K562 (cell line): ENCODE measurements around the gene SMAP2. TPM values are rescaled to one million over a fixed set of nuclear protein-coding genes. Genes with fewer than 3 reads are reported as not detected.

Source experiments
- BRF1 ChIP-seq: IDR thresholded peaks from 3 replicates; pipeline ENCODE4 v1.6.1; 2011; ENCODE audit warnings: borderline replicate concordance, mild to moderate bottlenecking; ENCODE audit not compliant: insufficient read length; ENCODE audit errors: extremely low read depth
- DMBX1 ChIP-seq: fragments of 250-450 bp; sonication (Bioruptor Pico); IDR thresholded peaks from 2 replicates; pipeline ENCODE4 v1.8.0; 2022; ENCODE audit warnings: inconsistent platforms, mild to moderate bottlenecking, moderate library complexity, borderline replicate concordance
- ELK3 ChIP-seq: fragments of 450-650 bp; formaldehyde crosslinking; IDR thresholded peaks from 2 replicates; pipeline ENCODE4 v1.4.0; 2020; ENCODE audit warnings: mild to moderate bottlenecking
- FOXA3 ChIP-seq, 2 experiments: fragments of 450-650 bp in 1 of 2; sonication (generic) in 1 of 2; formaldehyde crosslinking; IDR thresholded peaks in 1 of 2; conservative IDR thresholded peaks in 1 of 2; 2 replicates each; pipeline versions ENCODE4 v1.4.0 to v1.8.0; 2020 to 2022; ENCODE audit warnings: mild to moderate bottlenecking in 2 of 2, missing genetic modification reagents in 1 of 2
- IFI16 ChIP-seq: fragments of 250-450 bp; sonication (Bioruptor Pico); IDR thresholded peaks from 2 replicates; pipeline ENCODE4 v2.1.2; 2022; ENCODE audit warnings: mild to moderate bottlenecking, inconsistent platforms
- LEF1 ChIP-seq: fragments of 450-650 bp; IDR thresholded peaks from 2 replicates; pipeline ENCODE4 v1.6.1; 2016; ENCODE audit warnings: mild to moderate bottlenecking
- MECOM ChIP-seq: fragments of 250-450 bp; sonication (Bioruptor Pico); IDR thresholded peaks from 2 replicates; pipeline ENCODE4 v1.8.0; 2022; ENCODE audit warnings: inconsistent platforms
- MNT ChIP-seq, 2 experiments: fragments of 450-650 bp; conservative IDR thresholded peaks; 2 replicates each; pipeline ENCODE4 v1.6.1; 2017; ENCODE audit warnings: mild to moderate bottlenecking in 2 of 2, moderate library complexity in 2 of 2
- PHF20 ChIP-seq: fragments of 450-650 bp; IDR thresholded peaks from 2 replicates; pipeline ENCODE4 v1.6.1; 2018; ENCODE audit not compliant: partially characterized antibody
- PML ChIP-seq: IDR thresholded peaks from 2 replicates; pipeline ENCODE4 v1.6.1; 2012; ENCODE audit warnings: low read length, inconsistent platforms
- RBM17 ChIP-seq: fragments of 200-400 bp; formaldehyde crosslinking; IDR thresholded peaks from 2 replicates; pipeline ENCODE4 v1.6.1; 2017; ENCODE audit warnings: low read depth, mild to moderate bottlenecking, low read length, borderline replicate concordance
- SMC3 ChIP-seq: conservative IDR thresholded peaks from 2 replicates; pipeline ENCODE4 v1.6.1; 2011; ENCODE audit warnings: low read depth, low read length, improper control_type of control experiment; ENCODE audit not compliant: insufficient read depth
- ZBED1 ChIP-seq: IDR thresholded peaks from 2 replicates; pipeline ENCODE4 v1.6.1; 2014
- ZBTB33 ChIP-seq: sonication (generic); formaldehyde crosslinking; IDR thresholded peaks from 2 replicates; pipeline ENCODE4 v1.8.1; 2023; ENCODE audit warnings: mild to moderate bottlenecking, missing genetic modification reagents
- ZBTB43 ChIP-seq: sonication (generic); formaldehyde crosslinking; IDR thresholded peaks from 2 replicates; pipeline ENCODE4 v1.8.0; 2023; ENCODE audit warnings: mild to moderate bottlenecking, missing genetic modification reagents
- ZBTB7A ChIP-seq: IDR thresholded peaks from 2 replicates; pipeline ENCODE4 v1.6.1; 2011; ENCODE audit warnings: low read depth, mild to moderate bottlenecking, low read length, moderate library complexity, borderline replicate concordance; ENCODE audit not compliant: control insufficient read depth
- ZNF134 ChIP-seq: fragments of 250-450 bp; sonication (Bioruptor Pico); conservative IDR thresholded peaks from 2 replicates; pipeline ENCODE4 v1.4.0; 2020
- ZNF140 ChIP-seq: fragments of 250-450 bp; sonication (Bioruptor Pico); IDR thresholded peaks from 2 replicates; pipeline ENCODE4 v1.8.0; 2021; ENCODE audit warnings: moderate library complexity, mild to moderate bottlenecking, inconsistent platforms
- ZNF232 ChIP-seq: sonication (generic); formaldehyde crosslinking; IDR thresholded peaks from 2 replicates; pipeline ENCODE4 v1.8.0; 2022; ENCODE audit warnings: mild to moderate bottlenecking, missing genetic modification reagents
- ZNF274 ChIP-seq: IDR thresholded peaks from 2 replicates; pipeline ENCODE4 v1.6.1; 2011; ENCODE audit warnings: low read depth, mild to moderate bottlenecking, low read length, moderate library complexity, borderline replicate concordance
- polyA plus RNA-seq, 8 experiments: library from polyadenylated mRNA; depleted of rRNA in 4 of 8; stranded (reverse) in 5 of 8; unstranded in 3 of 8; fragments of >200 nt; fragmentation: Nextera tagmentation in 2 of 8; fragmentation: Illumina TruSeq in 1 of 8; extraction: Ambion mirVana in 2 of 8; extraction: Trizol in 1 of 8; gene quantifications; 2 replicates each; pipeline versions ENCODE4 v1.2.1 to v1.2.3, GENCODE V29; 2011 to 2014; ENCODE audit warnings: inconsistent platforms in 1 of 8, missing spikeins in 1 of 8
- total RNA-seq, 7 experiments: library from RNA; depleted of rRNA in 6 of 7; stranded (reverse); fragments of >200 nt in 6 of 7; fragmentation: Illumina TruSeq in 2 of 7; extraction: Trizol in 2 of 7; gene quantifications; 2 replicates each; pipeline versions ENCODE4 v1.2.1 to v1.2.3, GENCODE V29; 2011 to 2021; ENCODE audit warnings: low replicate concordance in 1 of 7

The SMAP2 gene
- total and polyA plus RNA-seq, 9 of the 15 experiments (the other 6 are each of a cell fraction or from before 2014, with no cell fraction given), result 38.7 to 212 (median 94.1) TPM

DNA sequence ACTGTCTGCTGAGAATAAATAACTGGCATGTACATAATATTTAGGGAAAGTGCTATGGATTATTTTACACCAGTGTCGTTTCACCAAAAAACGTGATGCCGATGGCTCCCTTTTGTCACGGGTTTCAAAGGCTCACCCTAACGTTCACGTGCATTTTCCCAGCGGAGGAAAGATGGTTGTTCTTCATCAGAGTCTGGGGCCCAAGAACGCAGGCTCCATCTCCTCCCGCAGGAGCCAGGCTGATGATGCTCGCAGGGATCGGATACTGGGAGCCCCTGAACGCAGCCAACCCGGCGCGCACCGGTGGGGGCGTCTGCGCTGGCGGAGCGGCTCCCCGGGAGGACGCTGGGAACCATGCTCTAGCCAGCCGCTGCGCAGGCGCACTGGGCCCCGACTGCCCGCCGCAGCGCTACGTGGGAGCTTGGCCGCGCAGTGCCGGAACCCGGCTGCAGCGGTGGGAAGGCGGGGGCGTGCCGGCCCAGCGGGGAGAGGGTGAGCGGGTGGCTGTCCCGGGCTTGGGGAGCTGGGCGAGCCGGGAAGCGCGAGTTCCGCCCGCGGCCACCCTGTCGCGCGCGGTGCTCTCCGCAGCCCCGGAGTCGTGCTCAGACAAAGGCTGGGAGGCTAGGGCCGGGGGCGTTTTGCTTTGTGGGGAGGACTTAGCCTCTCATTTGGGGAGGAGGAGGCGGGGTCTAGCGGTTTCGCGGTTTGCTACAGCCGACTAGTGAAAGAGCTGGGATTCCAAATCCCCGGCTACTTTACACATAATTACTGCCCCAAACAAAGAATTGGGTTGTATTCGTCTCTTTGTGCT, 76.4 kb downstream of the SMAP2 start, which contains the start of gene ZFP69B (continued):
- TF ChIP-seq ZNF140, result no peak
- no peak for TF ChIP-seq PHF20
- TF ChIP-seq ELK3 (CRISPR knock-in tag), result no peak
- TF ChIP-seq SMC3, result no peak
- peak; percentile 16; the same call in 1 of the 2 replicates for TF ChIP-seq ZBTB33 (CRISPR knock-in tag)
- TF ChIP-seq ZBED1, result no peak; the same call in 1 of the 2 replicates
- TF ChIP-seq ZBTB43 (CRISPR knock-in tag), result no peak
- TF ChIP-seq ZBTB7A, result peak; percentile 79; the same call in 1 of the 2 replicates
- no peak for TF ChIP-seq ZNF134 (CRISPR knock-in tag)
- TF ChIP-seq LEF1, result 0 out of 2 replicates have a peak, but pooled peaks have one; percentile 33
- TF ChIP-seq ZNF274, result no peak
- no peak for TF ChIP-seq BRF1
- TF ChIP-seq PML, result 0 out of 2 replicates have a peak, but pooled peaks have one; percentile 39
- TF ChIP-seq MNT (conservative IDR thresholded peaks at IDR 0.05), result peak; percentile 46 to 83; a peak in 3 of 4 replicates
- peak in 1 of 2 experiments; percentile 70; a peak in 2 of 4 replicates for TF ChIP-seq FOXA3 (CRISPR knock-in tag; conservative IDR thresholded peaks at IDR 0.05 in 1 of 2, IDR thresholded peaks at IDR 0.05 in 1 of 2)
- TF ChIP-seq DMBX1, result 0 out of 2 replicates have a peak, but pooled peaks have one; percentile 37
- no peak for TF ChIP-seq ZNF232 (CRISPR knock-in tag)
- no peak for TF ChIP-seq IFI16 (CRISPR knock-in tag)
- TF ChIP-seq RBM17, result no peak
- no peak for TF ChIP-seq MECOM (CRISPR knock-in tag)
